Right lobe of liver (tissue), 4 donors: ENCODE results near the gene PROSER2.

ENCODE experiments used
- POLR2A ChIP-seq: fragments of 450-650 bp; IDR thresholded peaks from one replicate; pipeline ENCODE4 v1.6.1; 2017; ENCODE audit warnings: antibody characterized with exemption, mild to moderate bottlenecking
- TF ChIP-seq, protein P1 (sequence below), 4 donors: fragments of 200-600 bp in 3 of 4; fragments of 450-650 bp in 1 of 4; IDR thresholded peaks; one replicate each; pipeline versions ENCODE4 v1.5.1 to v1.8.0; 2016 to 2022; ENCODE audit warnings: antibody characterized with exemption in 4 of 4, mild to moderate bottlenecking in 2 of 4
- donor health status: DM: no; HTN: no; CAD: no.
- donor health status: DM: no; HTN: no; CAD: no.
- donor health status: DM: no; HTN: yes; CAD: no.

DNA sequence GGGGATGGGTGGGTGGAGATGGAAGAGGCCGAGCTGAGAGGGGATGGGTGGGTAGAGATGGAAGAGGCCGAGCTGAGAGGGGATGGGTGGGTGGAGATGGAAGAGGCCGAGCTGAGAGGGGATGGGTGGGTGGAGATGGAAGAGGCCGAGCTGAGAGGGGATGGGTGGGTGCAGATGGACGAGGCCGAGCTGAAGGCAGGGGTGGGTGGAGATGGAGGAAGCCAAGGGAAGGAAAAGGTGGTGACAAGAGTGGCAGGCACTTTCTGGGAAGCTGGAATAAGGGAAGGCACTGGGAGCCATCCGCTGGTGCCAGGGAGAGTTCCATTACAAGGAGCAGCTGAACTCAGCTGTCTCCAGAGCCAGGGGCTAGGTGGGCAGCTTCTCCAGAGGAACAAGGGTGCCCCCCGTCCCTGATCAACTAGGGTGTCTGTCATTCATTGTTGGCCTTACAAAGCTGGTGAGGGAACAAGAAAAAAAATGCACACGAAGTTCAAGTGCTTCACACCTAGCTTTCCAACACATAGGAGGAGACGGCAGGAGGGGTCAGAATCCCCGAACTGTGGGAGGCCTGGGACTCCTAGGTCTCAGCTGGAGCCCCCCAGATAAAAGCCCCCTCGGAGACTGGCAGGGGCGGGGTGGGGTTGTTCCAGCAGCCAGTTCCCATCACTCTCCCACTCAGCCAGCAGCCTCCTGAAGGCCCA is 62.4 kb downstream of the PROSER2 start:
- TF ChIP-seq, protein P1, sequence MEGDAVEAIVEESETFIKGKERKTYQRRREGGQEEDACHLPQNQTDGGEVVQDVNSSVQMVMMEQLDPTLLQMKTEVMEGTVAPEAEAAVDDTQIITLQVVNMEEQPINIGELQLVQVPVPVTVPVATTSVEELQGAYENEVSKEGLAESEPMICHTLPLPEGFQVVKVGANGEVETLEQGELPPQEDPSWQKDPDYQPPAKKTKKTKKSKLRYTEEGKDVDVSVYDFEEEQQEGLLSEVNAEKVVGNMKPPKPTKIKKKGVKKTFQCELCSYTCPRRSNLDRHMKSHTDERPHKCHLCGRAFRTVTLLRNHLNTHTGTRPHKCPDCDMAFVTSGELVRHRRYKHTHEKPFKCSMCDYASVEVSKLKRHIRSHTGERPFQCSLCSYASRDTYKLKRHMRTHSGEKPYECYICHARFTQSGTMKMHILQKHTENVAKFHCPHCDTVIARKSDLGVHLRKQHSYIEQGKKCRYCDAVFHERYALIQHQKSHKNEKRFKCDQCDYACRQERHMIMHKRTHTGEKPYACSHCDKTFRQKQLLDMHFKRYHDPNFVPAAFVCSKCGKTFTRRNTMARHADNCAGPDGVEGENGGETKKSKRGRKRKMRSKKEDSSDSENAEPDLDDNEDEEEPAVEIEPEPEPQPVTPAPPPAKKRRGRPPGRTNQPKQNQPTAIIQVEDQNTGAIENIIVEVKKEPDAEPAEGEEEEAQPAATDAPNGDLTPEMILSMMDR (IDR thresholded peaks at IDR 0.05), result no peak
- TF ChIP-seq POLR2A, result no peak
